HCT116 (cell line): ENCODE measurements around the gene CDS1. TPM values are rescaled to one million over a fixed set of nuclear protein-coding genes. Genes with fewer than 3 reads are reported as not detected.

Experiments used
- ATAC-seq: fragments of 200-7000 bp; cut with Tn5 transposase; 2 replicates; pipeline ENCODE4 v1.9.1; 2020; ENCODE audit warnings: mild to moderate bottlenecking, moderate library complexity
- BruUV-seq: library from RNA; stranded (reverse); fragments of 400-500 nt; replicated peaks from 2 replicates; lab custom pipeline; 2021; lab: Mats Ljungman, UMichigan
- CTCF ChIA-PET: fragments of 300-600 bp; sonication (Branson Sonifier 250); formaldehyde crosslinking; loops from one replicate; lab custom pipeline; 2021; ENCODE audit warnings: antibody characterized with exemption; lab: Charles Lee
- POLR2A ChIA-PET: fragments of 300-600, 350-600 bp; sonication (Branson Sonifier 250); formaldehyde crosslinking; loops from one replicate; lab custom pipeline; 2021; ENCODE audit warnings: antibody characterized with exemption; lab: Charles Lee
- RAD21 ChIA-PET, 2 experiments: fragments of 300-600 bp; sonication (Branson Sonifier 250); formaldehyde crosslinking; loops; one replicate each; lab custom pipeline; 2023; ENCODE audit warnings: low total read pairs in 2 of 2; ENCODE audit not compliant: uncharacterized antibody in 2 of 2, unreplicated experiment in 2 of 2, low non-redundant PET in 1 of 2; lab: Charles Lee
- DNase-seq: peaks from one replicate; pipeline ENCODE4 v3.0.0-alpha.2; 2010; ENCODE audit warnings: low read depth, low spot score
- H2AFZ ChIP-seq: fragments of 200-600 bp; shearing (Covaris generic), sonication (generic); 2 replicates; pipeline ENCODE4 v1.6.1; 2017; ENCODE audit warnings: low read depth, mixed run types, mixed read lengths, antibody characterized with exemption, low read length; ENCODE audit not compliant: poor library complexity, severe bottlenecking
- H3K27ac ChIP-seq: 2 replicates; pipeline ENCODE4 v1.5.1; 2012; ENCODE audit warnings: low read depth, low read length
- H3K27me3 ChIP-seq: fragments of 200-600 bp; sonication (generic); 2 replicates; pipeline ENCODE4 v1.6.1; 2016; ENCODE audit warnings: mixed run types, low read length, mixed read lengths; ENCODE audit not compliant: insufficient read depth
- H3K36me3 ChIP-seq, 2 experiments: fragments of 200-500 bp in 1 of 2; fragments of 200-600 bp in 1 of 2; sonication (Bioruptor generic) in 1 of 2; sonication (generic) in 1 of 2; 2 replicates each; pipeline versions ENCODE4 v1.5.1 to v1.6.1; 2014 to 2016; ENCODE audit warnings: low read length in 2 of 2, inconsistent platforms in 1 of 2, mixed read lengths in 1 of 2, mixed run types in 1 of 2; ENCODE audit not compliant: insufficient read depth in 2 of 2, control insufficient read depth in 1 of 2
- H3K4me1 ChIP-seq, 2 experiments: fragments of 200-600 bp in 1 of 2; sonication (generic) in 1 of 2; 2 replicates each; pipeline versions ENCODE4 v1.5.1 to v1.6.1; 2012 to 2017; ENCODE audit warnings: low read length in 2 of 2, inconsistent platforms in 1 of 2, mild to moderate bottlenecking in 1 of 2, mixed read lengths in 1 of 2, mixed run types in 1 of 2, moderate library complexity in 1 of 2; ENCODE audit not compliant: insufficient read depth in 2 of 2, control insufficient read depth in 1 of 2
- H3K4me2 ChIP-seq: fragments of 200-600 bp; sonication (generic); 2 replicates; pipeline ENCODE4 v1.6.1; 2017; ENCODE audit warnings: mixed run types, low read length, mixed read lengths
- H3K4me3 ChIP-seq, 2 experiments: fragments of 200-600 bp in 1 of 2; sonication (generic) in 1 of 2; replicated peaks in 1 of 2; 2 replicates each; pipeline ENCODE4 v1.5.1; 2011 to 2016; ENCODE audit warnings: low read length in 2 of 2, control low read depth in 1 of 2, low read depth in 1 of 2, mild to moderate bottlenecking in 1 of 2, mixed read lengths in 1 of 2, mixed run types in 1 of 2
- H3K79me2 ChIP-seq: fragments of 200-600 bp; sonication (generic); 2 replicates; pipeline ENCODE4 v1.6.1; 2017; ENCODE audit warnings: mild to moderate bottlenecking, mixed run types, low read length, moderate library complexity, mixed read lengths; ENCODE audit not compliant: insufficient read depth
- H3K9ac ChIP-seq: fragments of 200-600 bp; sonication (generic); 2 replicates; pipeline ENCODE4 v1.6.1; 2016; ENCODE audit warnings: low read length, mixed read lengths
- H3K9me2 ChIP-seq: fragments of 200-600 bp; sonication (generic), shearing (Covaris generic); 2 replicates; pipeline ENCODE4 v1.6.1; 2017; ENCODE audit warnings: mixed run types, mild to moderate bottlenecking, moderate library complexity; ENCODE audit not compliant: insufficient read depth
- H3K9me3 ChIP-seq, 2 experiments: fragments of 200-500 bp in 1 of 2; fragments of 200-600 bp in 1 of 2; sonication (Bioruptor generic) in 1 of 2; sonication (generic) in 1 of 2; 2 replicates each; pipeline ENCODE4 v1.6.1; 2014 to 2017; ENCODE audit warnings: low read length in 2 of 2, mixed read lengths in 2 of 2, inconsistent platforms in 1 of 2, low read depth in 1 of 2, mild to moderate bottlenecking in 1 of 2, mixed run types in 1 of 2, moderate library complexity in 1 of 2; ENCODE audit not compliant: control insufficient read depth in 1 of 2, insufficient read depth in 1 of 2
- H4K20me1 ChIP-seq: fragments of 200-600 bp; sonication (generic), shearing (Covaris generic); 2 replicates; pipeline ENCODE4 v1.6.1; 2017; ENCODE audit warnings: mixed run types, mild to moderate bottlenecking, moderate library complexity; ENCODE audit not compliant: insufficient read depth
- CBX3 ChIP-seq: IDR thresholded peaks from 2 replicates; pipeline ENCODE4 v1.6.1; 2012; ENCODE audit warnings: low read depth
- CEBPB ChIP-seq: IDR thresholded peaks from 2 replicates; pipeline ENCODE4 v1.6.1; 2012; ENCODE audit warnings: low read depth
- CTCF ChIP-seq, 3 experiments: fragments of 200-600 bp in 1 of 3; sonication (generic) in 1 of 3; IDR thresholded peaks in 2 of 3; conservative IDR thresholded peaks in 1 of 3; 2 replicates each; pipeline ENCODE4 v1.5.1; 2012 to 2017; ENCODE audit warnings: low read depth in 2 of 3, low read length in 2 of 3, antibody characterized with exemption in 1 of 3, borderline replicate concordance in 1 of 3, control low read depth in 1 of 3, mild to moderate bottlenecking in 1 of 3, mixed read lengths in 1 of 3, mixed run types in 1 of 3, moderate library complexity in 1 of 3; ENCODE audit not compliant: insufficient read depth in 1 of 3
- EGR1 ChIP-seq: IDR thresholded peaks from 2 replicates; pipeline ENCODE4 v1.6.1; 2012; ENCODE audit warnings: low read depth
- ELF1 ChIP-seq: IDR thresholded peaks from 2 replicates; pipeline ENCODE4 v1.6.1; 2012; ENCODE audit warnings: low read depth, borderline replicate concordance
- EZH2phosphoT487 ChIP-seq: fragments of 200-600 bp; IDR thresholded peaks from 2 replicates; pipeline ENCODE4 v1.6.1; 2018; ENCODE audit warnings: antibody characterized with exemption, borderline replicate concordance
- FOSL1 ChIP-seq: IDR thresholded peaks from 2 replicates; pipeline ENCODE4 v1.6.1; 2012; ENCODE audit warnings: low read depth
- JUND ChIP-seq: IDR thresholded peaks from 2 replicates; pipeline ENCODE4 v1.6.1; 2012
- POLR2A ChIP-seq: IDR thresholded peaks from 2 replicates; pipeline ENCODE4 v1.7.0; 2011; ENCODE audit warnings: borderline replicate concordance; ENCODE audit not compliant: insufficient read depth, insufficient read length; ENCODE audit errors: extremely low read depth
- POLR2AphosphoS5 ChIP-seq: IDR thresholded peaks from 2 replicates; pipeline ENCODE4 v1.6.1; 2011; ENCODE audit warnings: mild to moderate bottlenecking, low read depth, low read length, moderate library complexity
- RAD21 ChIP-seq: IDR thresholded peaks from 2 replicates; pipeline ENCODE4 v1.6.1; 2012; ENCODE audit warnings: low read depth, mild to moderate bottlenecking
- SIN3A ChIP-seq: IDR thresholded peaks from 2 replicates; pipeline ENCODE4 v1.6.1; 2012; ENCODE audit warnings: low read depth
- YY1 ChIP-seq: IDR thresholded peaks from 2 replicates; pipeline ENCODE4 v1.6.1; 2011; ENCODE audit warnings: low read length, low read depth, moderate library complexity, mild to moderate bottlenecking; ENCODE audit not compliant: insufficient replicate concordance; ENCODE audit errors: extremely low read depth
- ZBTB33 ChIP-seq: IDR thresholded peaks from 2 replicates; pipeline ENCODE4 v1.6.1; 2011; ENCODE audit warnings: mild to moderate bottlenecking, low read length, moderate library complexity; ENCODE audit not compliant: insufficient replicate concordance; ENCODE audit errors: extremely low read depth
- ZFX ChIP-seq: fragments of 450-650 bp; IDR thresholded peaks from 2 replicates; pipeline ENCODE4 v1.6.1; 2017
- ZNF274 ChIP-seq: fragments of 200-500 bp; sonication (Bioruptor generic); IDR thresholded peaks from 2 replicates; pipeline ENCODE4 v1.6.1; 2014; ENCODE audit warnings: mild to moderate bottlenecking, low read depth, low read length, inconsistent platforms
- intact Hi-C: fragments of 100-400 bp; cut with micrococcal nuclease; formaldehyde crosslinking; loops from 2 replicates; pipeline ENCODE4 v1.10.0; 2022
- total RNA-seq: library from RNA; stranded (reverse); gene quantifications from one replicate; pipeline ENCODE4 v1.2.1, GENCODE V29; 2021; ENCODE audit not compliant: unreplicated experiment

CDS1 gene
- total RNA-seq, 1 experiment from 2014 or later = 14.6 TPM

- 0 out of 4 replicates have a peak, but pooled peaks cover 0 to 4% of the 10 kb centered on the region in 2 experiments for H3K36me3 ChIP-seq
- no peaks in the 10 kb centered on the region; the same call in 1 of the 2 replicates for H4K20me1 ChIP-seq
- no peak overlapping the region for H3K4me3 ChIP-seq
- ChIA-PET RAD21 (no interaction called here), POLR2A (no interaction called here), CTCF (no interaction called here)
- no peak for DNase-seq
- no peak overlapping the region for H2AFZ ChIP-seq
- intact Hi-C loops = no loop called here
- H3K27me3 ChIP-seq = no peaks in the 10 kb centered on the region
- no peaks in the 10 kb centered on the region for H3K79me2 ChIP-seq
- no peak overlapping the region for H3K4me2 ChIP-seq
- H3K4me1 ChIP-seq = peaks cover 14 to 16% of the 10 kb centered on the region in 2 experiments
- no peak for ATAC-seq
- no peaks in the 10 kb centered on the region for H3K9me3 ChIP-seq
- no TSS peak for BruUV-seq
- H3K27ac ChIP-seq = no peak overlapping the region
- no peak for TF ChIP-seq ZBTB33
- TF ChIP-seq ZFX = no peak
- no peak for TF ChIP-seq EZH2phosphoT487
- TF ChIP-seq YY1 = no peak
- TF ChIP-seq CBX3 = no peak
- TF ChIP-seq FOSL1 = no peak
- no peak for TF ChIP-seq POLR2AphosphoS5
- TF ChIP-seq EGR1 = no peak
- TF ChIP-seq CTCF (IDR thresholded peaks at IDR 0.05 in 2 of 3, conservative IDR thresholded peaks at IDR 0.05 in 1 of 3; ENCODE audit: borderline replicate concordance in 1 of 3, insufficient read depth in 1 of 3, low read depth in 2 of 3, low read length in 2 of 3) = no peak
- no peak for TF ChIP-seq JUND
- TF ChIP-seq POLR2A = no peak
- TF ChIP-seq CEBPB = no peak
- TF ChIP-seq RAD21 = no peak
- no peak for TF ChIP-seq SIN3A
- no peak for TF ChIP-seq ELF1
- no peak for TF ChIP-seq ZNF274
- no peak overlapping the region for H3K9ac ChIP-seq
- no peaks in the 10 kb centered on the region for H3K9me2 ChIP-seq
Measured at GRCh38 chr4:84672177-84672576, 89.2 kb downstream of the CDS1 start.
